Fibroblast of lung (primary cell): ENCODE data around the gene COL9A3.

Source experiments
- CTCF ChIP-seq, 2 donors: IDR thresholded peaks in 1 of 2; conservative IDR thresholded peaks in 1 of 2; 1 replicate in 1 of 2; 2 replicates in 1 of 2; pipeline ENCODE4 v1.5.1; 2011 to 2012; ENCODE audit warnings: low read length in 2 of 2, control low read depth in 1 of 2, inconsistent platforms in 1 of 2, low read depth in 1 of 2, mild to moderate bottlenecking in 1 of 2
- EZH2 ChIP-seq: IDR thresholded peaks from 2 replicates; pipeline ENCODE4 v1.5.1; 2012; ENCODE audit warnings: low read length, control low read depth, mild to moderate bottlenecking; ENCODE audit errors: missing control alignments

DNA sequence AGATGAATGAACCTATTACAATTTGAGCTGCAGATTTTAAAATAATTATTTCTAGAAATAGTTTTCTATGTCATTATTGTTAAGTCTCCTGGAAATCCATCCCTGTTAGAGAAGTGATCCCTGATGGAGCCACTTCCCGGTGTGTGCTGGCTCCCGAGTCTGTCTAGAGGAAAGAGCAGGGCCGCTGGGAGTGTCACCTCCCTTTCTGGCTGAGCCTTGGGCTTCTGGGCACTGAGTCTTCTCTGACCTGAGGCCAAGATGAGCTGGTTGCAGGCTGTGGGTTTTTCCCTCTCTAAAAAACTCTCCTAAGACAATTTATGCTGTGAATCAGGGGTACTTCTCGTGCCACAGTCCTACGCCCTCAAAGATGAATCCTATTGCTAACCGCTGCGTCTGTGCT lies 73.6 kb downstream of the COL9A3 start:
- TF ChIP-seq EZH2 (no peak), CTCF (conservative IDR thresholded peaks at IDR 0.05 in 1 of 2, IDR thresholded peaks at IDR 0.05 in 1 of 2; ENCODE audit: low read depth in 1 of 2, low read length in 2 of 2) (no peak)
